GM12872 (cell line): ENCODE measurements around the gene YIPF5.

Source experiments
- TF ChIP-seq, protein P1 (sequence below): IDR thresholded peaks from 3 replicates; pipeline ENCODE4 v1.5.1; 2011; ENCODE audit warnings: low read depth, mild to moderate bottlenecking, low read length, moderate library complexity; ENCODE audit not compliant: insufficient read depth

Gene YIPF5

DNA sequence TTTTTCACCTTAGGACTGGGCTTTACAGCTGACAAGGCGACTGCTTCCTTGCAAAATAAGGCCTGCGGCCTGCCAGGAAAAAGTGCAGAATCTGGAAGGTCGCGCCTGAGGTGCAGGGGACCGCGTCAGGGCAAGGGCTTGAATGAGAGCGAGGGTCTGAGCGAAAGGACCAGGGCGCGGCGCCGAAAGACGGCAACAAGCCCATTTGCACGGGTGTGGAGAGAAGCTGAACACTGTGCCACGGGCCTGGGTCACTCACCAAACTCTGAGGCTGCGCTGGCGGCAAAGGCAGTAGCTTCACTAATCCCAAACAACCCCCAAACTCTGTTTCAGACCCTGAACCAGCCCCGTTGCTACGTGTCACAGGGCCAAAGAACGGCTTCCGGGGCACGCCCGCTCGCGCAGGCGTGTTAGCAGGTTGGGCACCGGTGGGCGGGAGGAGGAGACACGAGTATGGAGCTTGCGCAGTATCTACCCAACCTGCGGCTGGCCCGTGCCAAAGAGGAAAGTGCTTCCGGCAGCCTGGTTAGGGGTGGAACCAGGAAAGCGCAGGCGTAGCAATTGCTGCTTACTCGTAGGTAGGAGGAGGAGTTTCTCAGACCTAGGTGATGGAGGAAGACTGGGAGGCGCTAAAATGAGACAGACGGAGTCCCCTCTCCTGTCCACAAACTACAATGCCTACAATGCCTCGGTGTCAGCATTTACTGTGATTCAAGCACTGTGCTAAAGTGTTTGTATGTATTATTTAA lies at the start of gene YIPF5, which contains the start of gene KCTD16:
YIPF5 (minus strand) TSS at position 384 of the 749 bp plus-strand sequence. CDS start 704 bp downstream, outside the sequence.
KCTD16 (plus strand) TSS at position 598 of the 749 bp plus-strand sequence.
- TF ChIP-seq, protein P1, sequence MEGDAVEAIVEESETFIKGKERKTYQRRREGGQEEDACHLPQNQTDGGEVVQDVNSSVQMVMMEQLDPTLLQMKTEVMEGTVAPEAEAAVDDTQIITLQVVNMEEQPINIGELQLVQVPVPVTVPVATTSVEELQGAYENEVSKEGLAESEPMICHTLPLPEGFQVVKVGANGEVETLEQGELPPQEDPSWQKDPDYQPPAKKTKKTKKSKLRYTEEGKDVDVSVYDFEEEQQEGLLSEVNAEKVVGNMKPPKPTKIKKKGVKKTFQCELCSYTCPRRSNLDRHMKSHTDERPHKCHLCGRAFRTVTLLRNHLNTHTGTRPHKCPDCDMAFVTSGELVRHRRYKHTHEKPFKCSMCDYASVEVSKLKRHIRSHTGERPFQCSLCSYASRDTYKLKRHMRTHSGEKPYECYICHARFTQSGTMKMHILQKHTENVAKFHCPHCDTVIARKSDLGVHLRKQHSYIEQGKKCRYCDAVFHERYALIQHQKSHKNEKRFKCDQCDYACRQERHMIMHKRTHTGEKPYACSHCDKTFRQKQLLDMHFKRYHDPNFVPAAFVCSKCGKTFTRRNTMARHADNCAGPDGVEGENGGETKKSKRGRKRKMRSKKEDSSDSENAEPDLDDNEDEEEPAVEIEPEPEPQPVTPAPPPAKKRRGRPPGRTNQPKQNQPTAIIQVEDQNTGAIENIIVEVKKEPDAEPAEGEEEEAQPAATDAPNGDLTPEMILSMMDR, result no peak

- TF ChIP-seq, protein P1, result no peak
Measured at GRCh38 chr5:144219869-144220268, 49.4 kb upstream of the YIPF5 start.

- TF ChIP-seq, protein P1, result no peak
Measured at GRCh38 chr5:144210655-144211054, 40.2 kb upstream of the YIPF5 start.

GRCh38 chr5:144209361-144209760 lies 38.9 kb upstream of the YIPF5 start:
- TF ChIP-seq, protein P1, result no peak

- TF ChIP-seq, protein P1, result no peak
Measured at GRCh38 chr5:144207875-144208444, 37.5 kb upstream of the YIPF5 start.

- TF ChIP-seq, protein P1, result no peak
Measured at GRCh38 chr5:144206141-144206540, 35.7 kb upstream of the YIPF5 start.

- TF ChIP-seq, protein P1, result no peak
Measured at GRCh38 chr5:144205141-144205551, 34.7 kb upstream of the YIPF5 start.
